ENCODE data around the gene SLC10A1. TPM values are rescaled to one million over a fixed set of nuclear protein-coding genes. Genes with fewer than 3 reads are reported as not detected.

Gene SLC10A1
- not detected for total RNA-seq
- long read RNA-seq, donor 1, partial matches to known transcripts = 0 of 1 reads
- long read RNA-seq, donor 1, other reads (novel, unspliced or antisense) = 1 of 1 reads
- long read RNA-seq, donor 2, partial matches to known transcripts = 0 of 1 reads
- long read RNA-seq, donor 2, other reads (novel, unspliced or antisense) = 1 of 1 reads

DNA sequence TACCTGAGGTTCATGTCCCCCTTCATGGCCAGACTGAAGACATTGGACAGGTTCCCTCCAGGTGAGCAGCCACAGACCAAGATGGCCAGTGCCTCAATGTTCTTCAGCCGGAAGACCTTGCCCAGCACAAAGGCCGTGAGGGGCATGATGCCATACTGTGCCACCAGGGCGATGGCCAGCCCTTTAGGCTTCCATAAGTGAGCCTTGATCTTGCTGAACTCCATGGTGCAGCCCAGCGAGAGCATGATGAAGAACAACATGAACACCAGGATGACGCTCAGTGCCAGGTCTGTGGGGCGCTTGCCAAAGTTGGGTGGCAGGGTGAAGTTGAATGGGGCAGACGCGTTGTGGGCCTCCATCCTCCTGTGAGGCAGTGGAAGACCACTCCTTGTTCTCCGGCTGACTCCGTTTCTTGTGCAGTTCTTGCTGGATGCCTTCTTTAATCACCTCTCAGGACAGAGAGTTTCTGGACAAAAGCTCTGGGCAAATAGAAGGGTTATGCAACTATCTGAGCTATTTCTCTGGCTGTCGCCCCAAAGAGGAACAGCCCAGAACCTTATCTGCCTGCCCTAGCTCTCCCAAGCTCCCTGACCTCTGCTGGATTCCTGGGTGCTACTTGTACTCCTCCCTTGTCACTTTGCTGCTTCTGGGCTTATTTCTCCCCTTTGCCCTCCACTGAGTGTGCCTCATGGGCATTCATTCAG lies at the start of gene SLC10A1:
Gene SLC10A1 (minus strand): TSS at position 445 of the 704 bp plus-strand sequence. CDS start 86 bp downstream, at position 359.
- H3K4me3 ChIP-seq = no peak within 1 kb of the TSS
- intact Hi-C loops (cut with DNase I, micrococcal nuclease) = no loop called here
- no peaks in the 10 kb centered on the region for H3K4me1 ChIP-seq (ENCODE audit: low read depth)
- DNase-seq = no peak
- TF ChIP-seq, protein P1, sequence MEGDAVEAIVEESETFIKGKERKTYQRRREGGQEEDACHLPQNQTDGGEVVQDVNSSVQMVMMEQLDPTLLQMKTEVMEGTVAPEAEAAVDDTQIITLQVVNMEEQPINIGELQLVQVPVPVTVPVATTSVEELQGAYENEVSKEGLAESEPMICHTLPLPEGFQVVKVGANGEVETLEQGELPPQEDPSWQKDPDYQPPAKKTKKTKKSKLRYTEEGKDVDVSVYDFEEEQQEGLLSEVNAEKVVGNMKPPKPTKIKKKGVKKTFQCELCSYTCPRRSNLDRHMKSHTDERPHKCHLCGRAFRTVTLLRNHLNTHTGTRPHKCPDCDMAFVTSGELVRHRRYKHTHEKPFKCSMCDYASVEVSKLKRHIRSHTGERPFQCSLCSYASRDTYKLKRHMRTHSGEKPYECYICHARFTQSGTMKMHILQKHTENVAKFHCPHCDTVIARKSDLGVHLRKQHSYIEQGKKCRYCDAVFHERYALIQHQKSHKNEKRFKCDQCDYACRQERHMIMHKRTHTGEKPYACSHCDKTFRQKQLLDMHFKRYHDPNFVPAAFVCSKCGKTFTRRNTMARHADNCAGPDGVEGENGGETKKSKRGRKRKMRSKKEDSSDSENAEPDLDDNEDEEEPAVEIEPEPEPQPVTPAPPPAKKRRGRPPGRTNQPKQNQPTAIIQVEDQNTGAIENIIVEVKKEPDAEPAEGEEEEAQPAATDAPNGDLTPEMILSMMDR (IDR thresholded peaks at IDR 0.05) = no peak
- no peak for ATAC-seq
- H3K36me3 ChIP-seq (ENCODE audit: low read depth) = no peaks in the 10 kb centered on the region
- H3K9me3 ChIP-seq = no peaks in the 10 kb centered on the region

DNA sequence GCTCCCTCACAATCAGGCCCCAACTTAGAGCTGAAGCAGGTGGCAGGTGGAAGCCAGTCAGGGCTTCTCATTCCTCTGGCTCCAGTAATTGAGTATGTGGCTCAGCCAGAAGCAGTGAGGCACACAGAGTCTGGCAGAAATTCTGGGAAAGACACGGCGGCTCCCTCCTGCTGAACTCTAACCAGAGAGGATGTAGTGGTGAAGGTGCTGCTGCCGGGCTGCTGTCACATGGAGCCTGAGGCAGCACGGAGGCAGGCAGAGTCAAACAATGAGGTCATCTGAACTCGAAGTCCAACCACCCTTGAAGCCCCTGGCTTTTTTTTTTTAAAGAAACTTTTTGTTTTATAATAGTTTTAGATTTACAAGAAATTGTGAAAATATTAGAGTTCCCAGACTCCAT lies 48.7 kb upstream of the SLC10A1 start:
- H3K36me3 ChIP-seq (ENCODE audit: low read depth) = no peaks in the 10 kb centered on the region
- intact Hi-C loops (cut with DNase I, micrococcal nuclease) = no loop called here
- DNase-seq (no peak), ATAC-seq (no peak)
- TF ChIP-seq, protein P1 (IDR thresholded peaks at IDR 0.05) = no peak
- no peaks in the 10 kb centered on the region for H3K4me1 ChIP-seq (ENCODE audit: low read depth)
- no peak overlapping the region for H3K4me3 ChIP-seq
- H3K9me3 ChIP-seq = no peaks in the 10 kb centered on the region

DNA sequence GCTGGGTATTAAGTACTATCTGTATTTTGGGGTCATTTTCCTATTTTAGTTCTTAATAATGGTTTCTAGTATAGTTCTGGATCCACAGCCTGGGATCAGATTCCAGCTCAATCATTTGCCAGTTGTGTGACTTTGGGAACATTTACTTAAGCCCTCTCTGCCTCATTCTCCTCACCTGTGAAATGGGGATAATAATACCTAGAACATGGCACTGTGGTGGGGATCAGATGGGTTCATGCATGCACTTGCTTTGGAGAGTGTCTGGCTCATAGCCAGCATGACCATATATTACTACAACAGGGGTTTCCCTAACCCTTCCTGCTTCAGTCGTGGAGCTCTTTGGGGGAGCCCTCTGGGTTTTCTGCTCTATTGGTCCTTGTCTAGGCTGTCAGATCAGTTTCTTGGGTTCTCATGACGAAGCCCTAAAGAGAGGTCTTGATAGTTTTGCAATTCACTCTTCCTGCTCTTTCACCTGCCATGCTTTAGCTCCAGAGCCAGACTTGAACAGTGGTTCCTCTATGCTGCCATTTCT lies 48.1 kb upstream of the SLC10A1 start:
- Histone ChIP-seq H3K4me3 (no peak overlapping the region), H3K36me3 (ENCODE audit: low read depth) (no peaks in the 10 kb centered on the region), H3K4me1 (ENCODE audit: low read depth) (no peaks in the 10 kb centered on the region), H3K9me3 (no peaks in the 10 kb centered on the region)
- ATAC-seq (no peak), DNase-seq (no peak)
- intact Hi-C loops (cut with DNase I, micrococcal nuclease) = no loop called here
- TF ChIP-seq, protein P1 (IDR thresholded peaks at IDR 0.05) = no peak

DNA sequence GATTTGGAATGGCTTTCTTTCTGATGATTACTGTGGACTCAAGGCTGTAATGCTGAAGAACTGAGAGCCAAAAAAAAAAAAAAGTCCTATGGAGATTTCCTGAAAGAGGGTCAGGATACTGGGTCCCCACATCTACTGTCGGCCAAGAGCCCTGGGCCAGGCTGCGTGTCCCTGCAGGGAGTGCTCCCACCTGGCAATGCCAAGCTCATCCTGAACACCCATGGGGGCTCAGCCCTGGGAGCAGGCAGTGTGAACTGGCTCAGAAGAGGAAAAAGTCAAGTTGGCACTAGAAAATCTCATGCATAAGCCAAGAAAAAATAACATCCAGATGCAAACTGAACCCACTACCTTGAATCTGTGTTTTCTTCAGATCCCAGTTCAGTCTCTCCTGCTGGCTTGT lies 47.1 kb upstream of the SLC10A1 start:
- no peak for DNase-seq
- no peaks in the 10 kb centered on the region for H3K36me3 ChIP-seq (ENCODE audit: low read depth)
- H3K4me1 ChIP-seq (ENCODE audit: low read depth) = no peaks in the 10 kb centered on the region
- TF ChIP-seq, protein P1 (IDR thresholded peaks at IDR 0.05) = no peak
- no peak overlapping the region for H3K4me3 ChIP-seq
- intact Hi-C loops (cut with DNase I, micrococcal nuclease) = no loop called here
- no peak for ATAC-seq
- H3K9me3 ChIP-seq = no peaks in the 10 kb centered on the region

DNA sequence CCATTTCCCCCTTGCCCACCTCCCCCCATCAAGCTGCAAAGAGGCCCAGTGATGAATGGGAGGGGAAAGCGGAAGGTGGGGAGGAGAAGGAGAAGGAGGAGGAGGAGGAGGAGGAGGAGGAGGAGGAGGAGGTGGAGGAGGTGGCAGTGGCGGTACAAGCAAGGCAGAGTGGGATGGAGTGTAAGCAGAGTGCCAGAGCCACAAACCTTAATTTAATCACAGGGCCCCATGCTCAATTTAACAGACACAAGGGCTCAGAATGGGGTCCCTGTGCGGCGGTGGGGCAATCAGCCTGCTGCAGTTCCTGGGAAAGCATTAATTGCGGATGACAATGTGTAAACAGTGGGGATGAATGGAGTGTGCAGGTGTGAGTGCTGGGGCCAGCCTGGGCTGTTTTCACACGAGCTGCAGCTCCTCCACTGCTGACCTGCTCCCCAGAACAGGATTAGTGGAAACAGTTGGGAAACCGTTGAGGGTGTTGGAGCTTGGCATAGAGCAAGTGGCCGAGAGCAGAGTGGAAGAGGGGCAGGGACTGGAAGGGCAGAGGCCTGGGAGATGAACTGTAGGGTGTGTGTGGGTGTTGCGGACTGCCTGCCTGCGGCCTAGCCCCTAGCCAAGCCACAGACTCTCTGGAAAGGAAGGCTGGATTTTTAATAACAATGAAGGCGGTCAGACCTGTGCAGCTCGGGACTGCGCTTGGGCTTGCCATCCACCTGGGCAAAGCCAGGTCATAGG lies 45.8 kb upstream of the SLC10A1 start:
- Histone ChIP-seq H3K4me3 (no peak overlapping the region), H3K4me1 (ENCODE audit: low read depth) (no peaks in the 10 kb centered on the region), H3K9me3 (no peaks in the 10 kb centered on the region), H3K36me3 (ENCODE audit: low read depth) (no peaks in the 10 kb centered on the region)
- ATAC-seq (no peak), DNase-seq (no peak)
- TF ChIP-seq, protein P1 (IDR thresholded peaks at IDR 0.05) = no peak
- intact Hi-C loops (cut with DNase I, micrococcal nuclease) = no loop called here
